SHP77 (cell line): ENCODE measurements around the gene TNK2.
A peak's percentile ranks its signal among the peaks of the same experiment; 100 is the strongest.
"Not testable (repeated sequence)": the region's sequence is repeated elsewhere in the genome, so short reads cannot be mapped to it uniquely, and the experiment has no call there.

Source experiments
- DNase-seq, 2 experiments: peaks; one replicate each; lab custom pipeline; 2025; lab: John Stamatoyannopoulos, UW

TNK2 gene

GRCh38 chr3:195870442-195870841 lies 37.9 kb downstream of the TNK2 start:
- no peak for DNase-seq

GRCh38 chr3:195869413-195870001 lies 38.8 kb downstream of the TNK2 start:
- no peak for DNase-seq

- DNase-seq, result no peak
Measured at GRCh38 chr3:195868866-195869412, 39.4 kb downstream of the TNK2 start.

DNA sequence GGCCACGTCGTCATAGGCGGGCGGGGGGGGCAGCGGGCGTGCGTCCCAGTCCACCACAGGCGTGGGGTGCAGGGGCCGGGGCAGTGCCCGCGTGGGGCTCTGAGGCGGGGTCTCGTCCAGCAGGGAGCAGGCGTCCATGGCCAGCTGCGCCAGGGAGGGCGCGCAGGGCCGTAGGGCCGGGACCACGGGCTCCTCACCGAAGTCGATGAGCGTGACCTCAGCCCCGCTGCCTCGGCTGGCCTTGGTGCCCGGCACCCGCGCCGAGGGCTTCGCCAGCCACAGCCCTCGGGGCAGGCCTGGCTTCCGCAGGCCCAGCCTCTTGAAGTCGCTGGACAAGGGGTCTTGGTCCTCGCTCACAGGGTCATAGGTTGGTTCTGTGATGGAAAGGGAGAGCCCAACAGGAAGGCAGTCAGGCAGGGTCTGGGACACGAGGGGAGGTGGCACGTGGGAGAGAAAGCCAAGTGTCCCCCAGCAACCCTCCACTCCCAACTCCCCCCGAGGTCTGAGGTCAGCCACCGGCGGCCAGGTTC lies 40.0 kb downstream of the TNK2 start:
- DNase-seq, result no peak

GRCh38 chr3:195867631-195868335 lies 40.6 kb downstream of the TNK2 start:
- DNase-seq, result no peak

- DNase-seq, result no peak
Measured at GRCh38 chr3:195866686-195867511, 41.5 kb downstream of the TNK2 start.

DNA sequence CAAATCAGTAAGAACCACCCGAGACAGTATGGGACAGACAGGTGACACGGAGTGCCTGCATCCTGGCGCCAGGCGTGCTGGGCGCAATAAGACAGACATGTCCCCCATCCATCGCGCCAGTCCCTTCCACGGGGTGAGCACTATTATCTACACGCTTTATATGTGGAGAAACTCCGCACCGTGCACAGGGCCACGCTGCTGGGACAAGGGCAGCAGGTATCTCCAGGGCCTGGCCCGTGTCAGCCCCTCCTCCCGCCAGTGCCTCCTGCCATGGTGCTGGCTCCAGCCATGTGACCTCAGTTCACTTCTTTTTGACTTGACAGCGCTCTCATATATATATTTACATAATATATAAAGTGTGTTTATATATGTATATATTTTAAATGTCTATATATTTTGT lies 42.6 kb downstream of the TNK2 start:
- DNase-seq, result no peak

DNA sequence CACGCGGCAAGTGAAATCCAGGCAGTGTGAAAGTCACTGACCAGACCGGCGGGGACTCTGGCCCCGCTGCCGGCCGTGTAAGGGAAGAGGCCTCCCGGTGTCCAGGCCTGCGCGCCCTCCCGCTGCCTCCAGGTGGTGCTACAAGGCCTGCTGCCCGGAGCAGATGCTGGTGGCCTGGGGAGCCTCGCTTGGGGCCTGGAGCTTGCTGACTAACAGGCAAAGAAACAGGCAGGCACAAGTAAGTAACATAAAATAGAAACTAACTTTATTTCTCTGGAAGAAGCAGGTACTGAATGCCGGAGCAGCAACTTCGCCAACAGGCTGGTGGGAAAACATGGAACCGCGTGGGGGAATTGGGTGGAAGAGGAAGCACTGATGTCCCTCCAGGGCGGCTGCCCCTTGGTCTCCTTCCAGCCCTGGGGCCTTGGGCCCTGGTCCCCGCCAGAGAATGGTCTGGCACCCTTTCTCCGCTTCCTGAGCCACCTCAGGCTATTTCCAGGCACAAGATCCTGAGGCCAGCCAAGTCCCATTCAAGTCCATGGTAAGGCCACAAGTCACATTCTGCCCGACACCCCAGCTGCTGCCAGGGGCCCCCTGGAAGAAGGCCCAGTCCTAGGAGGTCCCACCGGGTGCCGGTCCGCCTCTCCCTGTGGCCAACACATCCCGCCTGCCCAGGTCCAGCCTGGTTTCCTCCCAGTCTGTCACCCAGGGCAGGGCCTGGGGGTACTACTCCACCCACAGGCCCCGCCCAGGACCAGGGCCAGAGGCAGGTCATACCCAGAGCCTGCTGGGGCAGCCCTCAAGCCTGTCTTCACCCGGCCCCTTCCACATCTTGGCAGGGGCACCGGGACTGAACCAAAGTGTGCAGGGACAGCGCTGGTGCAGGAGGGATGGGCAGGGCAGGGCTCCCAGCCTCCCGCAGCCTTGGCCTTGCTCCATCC lies 45.0 kb downstream of the TNK2 start:
- DNase-seq, result peak; percentile 30 to 53

DNA sequence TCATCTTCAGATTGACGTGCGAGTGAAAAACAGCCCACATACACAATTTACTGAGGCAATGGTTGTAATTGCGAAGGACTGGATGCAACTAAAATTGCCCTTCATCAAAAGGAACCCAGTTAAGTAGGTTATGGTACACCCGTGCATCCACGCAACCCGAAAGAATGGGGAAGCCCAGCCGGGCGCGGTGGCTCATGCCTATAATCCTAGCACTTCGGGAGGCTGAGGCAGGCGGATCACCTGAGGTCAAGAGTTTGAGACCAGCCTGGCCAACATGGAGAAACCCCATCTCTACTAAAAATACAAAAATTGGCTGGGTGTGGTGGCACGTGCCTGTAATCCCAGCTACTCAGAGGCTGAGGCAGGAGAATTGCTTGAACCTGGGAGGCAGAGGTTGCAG lies 46.0 kb downstream of the TNK2 start:
- not testable (repeated sequence) for DNase-seq

DNA sequence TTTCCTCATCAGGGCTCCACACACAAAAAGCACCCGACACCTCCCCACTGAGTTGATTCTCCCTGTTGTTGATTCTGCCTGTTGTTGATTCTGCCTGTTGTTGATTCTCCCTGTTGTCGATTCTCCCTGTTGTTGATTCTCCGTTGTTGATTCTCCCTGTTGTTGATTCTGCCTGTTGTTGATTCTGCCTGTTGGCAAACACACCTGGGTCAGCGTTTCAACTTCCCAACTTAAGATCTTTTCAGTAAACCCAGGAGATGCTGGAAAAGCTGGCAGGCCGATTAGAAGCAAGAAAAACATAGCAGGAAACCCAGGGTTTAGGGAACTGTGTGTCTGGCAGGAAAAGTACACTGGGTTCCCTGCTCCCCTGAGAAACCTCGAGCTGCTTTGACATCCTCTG lies 47.9 kb downstream of the TNK2 start:
- no peak for DNase-seq

DNA sequence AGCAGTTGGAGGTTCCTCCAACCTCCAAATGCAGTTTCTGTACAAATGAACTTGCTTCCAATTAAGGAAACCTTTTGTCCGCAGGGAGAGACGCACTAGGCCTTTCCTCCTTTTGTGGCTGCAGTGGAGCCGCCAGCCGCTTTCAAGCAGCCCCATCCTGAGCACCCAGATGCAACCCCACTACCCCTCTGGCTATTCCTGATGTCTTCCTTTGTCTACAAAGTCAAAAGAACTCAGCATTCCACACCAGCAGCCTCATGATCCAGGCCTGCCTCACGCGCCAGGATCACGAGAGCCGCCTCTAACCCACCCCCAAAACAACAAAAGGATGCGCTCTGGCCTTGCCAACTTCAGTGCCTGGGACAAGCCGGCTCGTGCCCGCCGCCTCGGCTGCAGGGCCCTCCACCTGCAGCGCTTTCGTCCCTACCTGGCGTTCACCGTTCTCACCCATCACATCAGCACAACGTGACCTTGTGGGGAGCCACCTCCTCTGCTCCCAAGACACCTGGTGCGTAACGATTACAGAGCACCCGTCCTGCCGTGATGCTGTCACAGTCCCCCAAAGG lies 48.4 kb downstream of the TNK2 start:
- no peak for DNase-seq

- peak in 1 of 2 experiments; percentile 34 for DNase-seq
Measured at GRCh38 chr3:195859061-195859845, 49.1 kb downstream of the TNK2 start.

- DNase-seq, result no peak
Measured at GRCh38 chr3:195856410-195857084, 51.8 kb downstream of the TNK2 start.

DNA sequence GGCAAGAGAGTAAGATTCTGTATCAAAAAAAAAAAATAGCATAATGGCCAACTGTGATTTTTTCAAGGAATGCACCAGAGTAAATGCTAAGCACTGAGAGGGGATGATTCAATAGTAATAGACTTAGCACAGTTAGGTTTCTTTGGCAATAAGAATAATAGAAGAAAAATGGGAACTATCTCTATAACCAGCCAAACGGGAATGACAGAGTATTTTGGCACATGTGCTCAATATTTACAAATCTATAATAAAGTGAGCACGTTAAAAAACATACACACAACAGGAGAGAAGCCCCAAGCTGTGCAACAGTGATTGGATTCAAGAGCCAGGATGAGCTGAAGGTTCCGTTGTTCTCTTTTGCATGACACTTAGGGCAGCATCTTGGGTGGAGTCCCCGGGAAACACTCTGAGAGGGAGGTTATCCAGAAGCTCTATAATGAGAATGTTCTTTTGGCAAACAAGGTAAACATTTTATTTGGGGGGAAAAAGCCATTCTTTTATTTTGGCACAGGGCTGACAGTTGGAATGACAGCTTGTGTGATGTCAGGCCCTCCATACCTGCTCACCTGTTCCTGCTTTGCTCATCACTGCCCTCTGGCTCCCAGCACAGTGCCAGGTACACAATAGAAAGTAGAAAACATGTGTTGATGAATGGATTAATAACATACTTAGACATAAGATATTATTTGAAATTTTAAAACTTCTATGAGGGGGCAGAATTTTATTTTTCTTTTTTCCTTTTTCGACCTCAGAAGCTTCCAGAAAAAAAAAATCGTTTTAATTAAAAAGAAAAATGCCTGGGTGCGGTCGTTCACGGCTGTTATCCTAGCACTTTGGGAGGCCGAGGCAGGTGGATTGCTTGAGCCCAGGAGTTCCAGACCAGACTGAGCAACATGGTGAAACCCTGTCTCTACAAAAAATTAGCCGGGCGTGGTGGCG lies 52.6 kb downstream of the TNK2 start:
- no peak for DNase-seq

DNA sequence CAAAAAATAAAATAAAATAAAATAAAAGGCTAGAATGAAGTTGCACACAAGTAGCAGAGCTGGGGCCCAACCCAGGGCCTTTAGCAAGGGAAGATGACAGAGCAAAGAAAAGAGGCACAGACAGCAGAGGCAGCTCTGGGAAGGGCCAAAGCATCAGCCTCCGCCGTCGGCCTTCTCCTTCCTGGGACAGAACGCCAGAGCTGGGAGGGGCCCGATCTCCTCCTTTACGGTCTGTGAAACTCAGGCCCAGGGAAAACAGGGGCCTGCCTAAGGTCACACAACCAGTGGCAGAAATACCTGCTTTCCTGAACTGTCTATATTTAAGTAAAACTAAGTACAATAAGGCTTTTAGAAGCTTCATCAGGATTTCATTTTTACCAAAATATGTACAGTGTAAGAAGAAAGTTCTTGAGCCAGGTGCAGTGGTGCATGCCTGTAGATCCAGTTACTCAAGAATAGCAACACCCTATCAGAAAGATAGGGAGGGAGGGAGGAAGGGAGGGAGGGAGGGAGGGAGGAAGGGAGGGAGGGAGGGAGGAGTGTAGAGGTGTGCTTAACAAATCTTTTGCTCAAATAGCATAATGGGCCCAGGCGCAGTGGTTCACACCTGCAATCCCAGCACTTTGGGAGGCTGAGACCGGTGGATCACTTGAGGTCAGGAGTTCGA lies 53.6 kb downstream of the TNK2 start:
- DNase-seq, result no peak

GRCh38 chr3:195853996-195854395 lies 54.4 kb downstream of the TNK2 start:
- DNase-seq, result no peak

GRCh38 chr3:195853036-195853435 lies 55.3 kb downstream of the TNK2 start:
- DNase-seq, result no peak
